BE2C (cell line): ENCODE data around the gene CXCL6. TPM values are rescaled to one million over a fixed set of nuclear protein-coding genes. Genes with fewer than 3 reads are reported as not detected.

Experiments
- DNase-seq: peaks from one replicate; pipeline ENCODE4 v3.0.0-alpha.2; 2020
- H3K27me3 ChIP-seq: fragments of 250-450 bp; sonication (Bioruptor Pico); 2 replicates; pipeline ENCODE4 v1.5.1; 2020; ENCODE audit warnings: mild to moderate bottlenecking
- H3K36me3 ChIP-seq: fragments of 250-450 bp; sonication (Bioruptor Pico); 2 replicates; pipeline ENCODE4 v1.5.1; 2020; ENCODE audit warnings: mild to moderate bottlenecking
- H3K4me1 ChIP-seq: fragments of 250-450 bp; sonication (Bioruptor Pico); 2 replicates; pipeline ENCODE4 v1.5.1; 2020
- H3K4me3 ChIP-seq: 2 replicates; pipeline ENCODE4 v1.5.1; 2011; ENCODE audit warnings: low read depth, low read length
- H3K9me3 ChIP-seq: fragments of 250-450 bp; sonication (Bioruptor Pico); 2 replicates; pipeline ENCODE4 v1.5.1; 2020
- polyA plus RNA-seq: library from polyadenylated mRNA; unstranded; fragments of >200 nt; gene quantifications from one replicate; pipeline ENCODE4 v1.2.1, GENCODE V29; 2012; ENCODE audit warnings: low read depth, missing spikeins; ENCODE audit not compliant: insufficient read length, insufficient read depth
- TF ChIP-seq, protein P1 (sequence below): IDR thresholded peaks from 2 replicates; pipeline ENCODE4 v1.5.1; 2012; ENCODE audit warnings: mild to moderate bottlenecking, low read depth, low read length

CXCL6 gene
- polyA plus RNA-seq, result not detected

DNA sequence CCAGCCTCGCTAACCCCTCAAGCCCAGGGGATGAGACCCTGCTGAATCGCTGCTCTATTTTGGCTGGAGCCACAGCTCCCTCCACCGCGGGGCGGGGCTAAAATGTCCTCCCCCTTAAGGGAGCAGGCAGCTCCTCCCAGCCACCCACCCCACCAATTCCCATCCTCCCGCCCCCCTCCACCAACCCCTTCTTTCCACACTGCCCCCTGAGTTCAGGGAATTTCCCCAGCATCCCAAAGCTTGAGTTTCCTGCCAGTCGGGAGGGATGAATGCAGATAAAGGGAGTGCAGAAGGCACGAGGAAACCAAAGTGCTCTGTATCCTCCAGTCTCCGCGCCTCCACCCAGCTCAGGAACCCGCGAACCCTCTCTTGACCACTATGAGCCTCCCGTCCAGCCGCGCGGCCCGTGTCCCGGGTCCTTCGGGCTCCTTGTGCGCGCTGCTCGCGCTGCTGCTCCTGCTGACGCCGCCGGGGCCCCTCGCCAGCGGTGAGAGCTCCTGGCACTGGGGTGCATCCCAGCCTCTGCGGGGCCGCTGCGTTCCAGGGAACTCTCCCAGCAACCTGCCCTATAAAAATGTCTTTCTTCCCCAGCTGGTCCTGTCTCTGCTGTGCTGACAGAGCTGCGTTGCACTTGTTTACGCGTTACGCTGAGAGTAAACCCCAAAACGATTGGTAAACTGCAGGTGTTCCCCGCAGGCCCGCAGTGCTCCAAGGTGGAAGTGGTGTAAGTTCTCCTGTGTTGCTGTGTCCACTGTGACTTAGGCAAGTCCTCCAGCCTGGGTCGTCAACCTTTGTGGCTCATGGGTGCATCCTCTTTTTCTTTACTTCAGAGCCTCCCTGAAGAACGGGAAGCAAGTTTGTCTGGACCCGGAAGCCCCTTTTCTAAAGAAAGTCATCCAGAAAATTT lies at the start of gene CXCL6:
Gene CXCL6 (plus strand): TSS at position 306 of the 907 bp plus-strand sequence. CDS start 73 bp downstream, at position 379.
- DNase-seq, result peak; percentile 7
- Histone ChIP-seq H3K4me3 (no peak within 1 kb of the TSS), H3K4me1 (no peaks in the 10 kb centered on the region), H3K9me3 (no peaks in the 10 kb centered on the region; the same call in 1 of the 2 replicates), H3K36me3 (no peaks in the 10 kb centered on the region), H3K27me3 (no peaks in the 10 kb centered on the region)
- TF ChIP-seq, protein P1, sequence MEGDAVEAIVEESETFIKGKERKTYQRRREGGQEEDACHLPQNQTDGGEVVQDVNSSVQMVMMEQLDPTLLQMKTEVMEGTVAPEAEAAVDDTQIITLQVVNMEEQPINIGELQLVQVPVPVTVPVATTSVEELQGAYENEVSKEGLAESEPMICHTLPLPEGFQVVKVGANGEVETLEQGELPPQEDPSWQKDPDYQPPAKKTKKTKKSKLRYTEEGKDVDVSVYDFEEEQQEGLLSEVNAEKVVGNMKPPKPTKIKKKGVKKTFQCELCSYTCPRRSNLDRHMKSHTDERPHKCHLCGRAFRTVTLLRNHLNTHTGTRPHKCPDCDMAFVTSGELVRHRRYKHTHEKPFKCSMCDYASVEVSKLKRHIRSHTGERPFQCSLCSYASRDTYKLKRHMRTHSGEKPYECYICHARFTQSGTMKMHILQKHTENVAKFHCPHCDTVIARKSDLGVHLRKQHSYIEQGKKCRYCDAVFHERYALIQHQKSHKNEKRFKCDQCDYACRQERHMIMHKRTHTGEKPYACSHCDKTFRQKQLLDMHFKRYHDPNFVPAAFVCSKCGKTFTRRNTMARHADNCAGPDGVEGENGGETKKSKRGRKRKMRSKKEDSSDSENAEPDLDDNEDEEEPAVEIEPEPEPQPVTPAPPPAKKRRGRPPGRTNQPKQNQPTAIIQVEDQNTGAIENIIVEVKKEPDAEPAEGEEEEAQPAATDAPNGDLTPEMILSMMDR, result no peak

DNA sequence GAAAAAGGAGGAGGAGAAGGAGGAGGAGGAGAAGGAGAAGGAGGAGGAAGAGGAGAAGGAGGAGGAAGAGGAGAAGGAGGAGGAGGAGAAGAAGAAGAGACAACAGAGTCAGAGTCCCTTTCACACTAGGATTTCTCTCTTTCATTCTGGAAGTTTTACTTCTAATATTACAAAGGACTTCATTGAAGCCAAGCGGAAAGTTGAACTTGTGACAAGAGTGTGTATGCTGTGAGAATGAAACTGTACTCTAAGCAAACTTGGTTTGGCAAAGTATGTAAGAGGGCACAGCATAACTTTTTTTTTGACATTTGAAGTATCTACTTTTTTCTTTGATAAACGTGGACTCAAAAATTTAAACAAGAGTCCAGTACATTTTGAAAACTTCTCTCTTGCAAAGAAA lies 48.1 kb upstream of the CXCL6 start:
- DNase-seq, result no peak
- H3K4me1 ChIP-seq, result no peaks in the 10 kb centered on the region
- no peaks in the 10 kb centered on the region for H3K9me3 ChIP-seq
- TF ChIP-seq, protein P1, result no peak
- no peak overlapping the region for H3K4me3 ChIP-seq
- no peaks in the 10 kb centered on the region for H3K27me3 ChIP-seq
- H3K36me3 ChIP-seq, result no peaks in the 10 kb centered on the region

GRCh38 chr4:73798842-73799241 lies 37.6 kb upstream of the CXCL6 start:
- no peak overlapping the region for H3K4me3 ChIP-seq
- H3K27me3 ChIP-seq, result no peaks in the 10 kb centered on the region
- H3K4me1 ChIP-seq, result no peaks in the 10 kb centered on the region
- DNase-seq, result no peak
- no peaks in the 10 kb centered on the region for H3K9me3 ChIP-seq
- TF ChIP-seq, protein P1, result no peak
- no peaks in the 10 kb centered on the region for H3K36me3 ChIP-seq

GRCh38 chr4:73800206-73800605 lies 36.3 kb upstream of the CXCL6 start:
- DNase-seq, result no peak
- H3K36me3 ChIP-seq, result no peaks in the 10 kb centered on the region
- no peaks in the 10 kb centered on the region for H3K27me3 ChIP-seq
- TF ChIP-seq, protein P1, result no peak
- H3K9me3 ChIP-seq, result no peaks in the 10 kb centered on the region
- H3K4me1 ChIP-seq, result no peaks in the 10 kb centered on the region
- no peak overlapping the region for H3K4me3 ChIP-seq

- Histone ChIP-seq H3K4me1 (no peaks in the 10 kb centered on the region), H3K4me3 (no peak overlapping the region), H3K9me3 (no peaks in the 10 kb centered on the region), H3K27me3 (no peaks in the 10 kb centered on the region), H3K36me3 (no peaks in the 10 kb centered on the region)
- no peak for DNase-seq
- TF ChIP-seq, protein P1, result no peak
Measured at GRCh38 chr4:73801692-73802091, 34.8 kb upstream of the CXCL6 start.

- Histone ChIP-seq H3K4me3 (no peak overlapping the region), H3K9me3 (no peaks in the 10 kb centered on the region), H3K4me1 (no peaks in the 10 kb centered on the region), H3K36me3 (no peaks in the 10 kb centered on the region), H3K27me3 (no peaks in the 10 kb centered on the region)
- no peak for DNase-seq
- TF ChIP-seq, protein P1, result no peak
Measured at GRCh38 chr4:73803213-73803612, 33.3 kb upstream of the CXCL6 start.
